MCF 10A (cell line): ENCODE data around the gene MRPS12. TPM values are rescaled to one million over a fixed set of nuclear protein-coding genes. Genes with fewer than 3 reads are reported as not detected.

ENCODE experiments used
- BruUV-seq: library from RNA; stranded (reverse); fragments of 400-500 nt; replicated peaks from 2 replicates; lab custom pipeline; 2021; lab: Mats Ljungman, UMichigan
- CTCF ChIA-PET: fragments of 300-600 bp; sonication (Branson Sonifier 250); formaldehyde crosslinking; extraction: SDS; loops from one replicate; lab custom pipeline; 2021; ENCODE audit warnings: antibody characterized with exemption, inconsistent platforms; lab: Yijun Ruan, JAX
- POLR2A ChIA-PET: fragments of 300-600, 350-650 bp; sonication (Branson Sonifier 250); formaldehyde crosslinking; extraction: SDS; loops from one replicate; lab custom pipeline; 2020; ENCODE audit warnings: antibody characterized with exemption, inconsistent platforms; lab: Yijun Ruan, JAX
- DNase-seq: peaks from one replicate; pipeline ENCODE4 v3.0.0-alpha.2; 2018; ENCODE audit not compliant: unreplicated experiment
- H3K27ac Mint-ChIP-seq: one replicate; pipeline ENCODE4 v1.8.0; 2022; ENCODE audit warnings: mild to moderate bottlenecking, low read depth, mixed read lengths; ENCODE audit not compliant: unreplicated experiment
- H3K27me3 Mint-ChIP-seq: one replicate; pipeline ENCODE4 v1.8.0; 2022; ENCODE audit warnings: mixed read lengths; ENCODE audit not compliant: insufficient read depth, unreplicated experiment
- H3K36me3 Mint-ChIP-seq: one replicate; pipeline ENCODE4 v1.8.0; 2022; ENCODE audit warnings: mild to moderate bottlenecking, moderate library complexity, mixed read lengths; ENCODE audit not compliant: insufficient read depth, unreplicated experiment
- H3K4me1 Mint-ChIP-seq: one replicate; pipeline ENCODE4 v1.8.0; 2022; ENCODE audit warnings: mixed read lengths; ENCODE audit not compliant: insufficient read depth, unreplicated experiment
- H3K4me3 Mint-ChIP-seq: one replicate; pipeline ENCODE4 v1.8.0; 2022; ENCODE audit warnings: mild to moderate bottlenecking, moderate library complexity, mixed read lengths; ENCODE audit not compliant: unreplicated experiment
- H3K9me3 Mint-ChIP-seq: one replicate; pipeline ENCODE4 v1.8.0; 2022; ENCODE audit warnings: mixed read lengths; ENCODE audit not compliant: unreplicated experiment
- CTCF ChIP-seq: fragments of 200-600 bp; IDR thresholded peaks from one replicate; pipeline ENCODE4 v1.8.0; 2022; ENCODE audit warnings: antibody characterized with exemption, mild to moderate bottlenecking; ENCODE audit not compliant: unreplicated experiment
- intact Hi-C: fragments of 100-400 bp; cut with micrococcal nuclease; formaldehyde crosslinking; loops from 2 replicates; pipeline ENCODE4 v1.14.1; 2022
- total RNA-seq: library from RNA; stranded (reverse); gene quantifications from 2 replicates; pipeline ENCODE4 v1.2.3, GENCODE V29; 2022

MRPS12 gene
- total RNA-seq, 1 experiment from 2014 or later, result 53.3 TPM

- H3K4me1 Mint-ChIP-seq, result peaks cover 5% of the 10 kb centered on the region
- no peak overlapping the region for H3K4me3 Mint-ChIP-seq
- DNase-seq, result peak; percentile 60
- peak; percentile 27 for TF ChIP-seq CTCF
- H3K27me3 Mint-ChIP-seq, result no peaks in the 10 kb centered on the region
- H3K27ac Mint-ChIP-seq, result peak overlapping the region; percentile 9
- CTCF ChIA-PET, result interaction anchor here (0.6 to 3.2 kb wide), 10 partner anchors 9 to 1541 kb away, joined by 3 to 17 read pairs (median 4); partner anchors contain the start of genes FAM98C, MRPS12 and SARS2
- no peaks in the 10 kb centered on the region for H3K36me3 Mint-ChIP-seq
- POLR2A ChIA-PET, result interaction anchor here (0.6 to 1.3 kb wide), 4 partner anchors 9 to 1417 kb away, joined by 3 to 4 read pairs (median 4); no protein-coding TSS in a partner anchor
- H3K9me3 Mint-ChIP-seq, result no peaks in the 10 kb centered on the region
- intact Hi-C loops, result loop anchor here (2.0 to 5.0 kb wide), 2 partner anchors 435 to 550 kb away; partner anchors contain the start of gene FAM98C
- BruUV-seq, result no TSS peak
Measured at GRCh38 chr19:38952395-38953165, 21.8 kb downstream of the MRPS12 start.

- no peaks in the 10 kb centered on the region for H3K27me3 Mint-ChIP-seq
- H3K4me3 Mint-ChIP-seq, result no peak overlapping the region
- ChIA-PET POLR2A (no interaction called here), CTCF (interaction anchor here (0.6 to 3.2 kb wide), 4 partner anchors 9 to 539 kb away, joined by 3 to 17 read pairs (median 6); no protein-coding TSS in a partner anchor)
- H3K4me1 Mint-ChIP-seq, result peaks cover 5% of the 10 kb centered on the region
- TF ChIP-seq CTCF, result no peak
- H3K9me3 Mint-ChIP-seq, result no peaks in the 10 kb centered on the region
- no peak overlapping the region for H3K27ac Mint-ChIP-seq
- intact Hi-C loops, result loop anchor here (2.0 to 5.0 kb wide), 2 partner anchors 436 to 551 kb away; partner anchors contain the start of gene FAM98C
- H3K36me3 Mint-ChIP-seq, result no peaks in the 10 kb centered on the region
- DNase-seq, result no peak
- BruUV-seq, result no TSS peak
Measured at GRCh38 chr19:38953677-38954076, 22.9 kb downstream of the MRPS12 start.

- no peaks in the 10 kb centered on the region for H3K36me3 Mint-ChIP-seq
- H3K9me3 Mint-ChIP-seq, result no peaks in the 10 kb centered on the region
- H3K27me3 Mint-ChIP-seq, result no peaks in the 10 kb centered on the region
- ChIA-PET POLR2A (no interaction called here), CTCF (interaction anchor here (0.7 to 0.8 kb wide), 2 partner anchors 20 to 372 kb away, joined by 3 to 7 read pairs; no protein-coding TSS in a partner anchor)
- TF ChIP-seq CTCF, result no peak
- no TSS peak for BruUV-seq
- no peak for DNase-seq
- peaks cover 5% of the 10 kb centered on the region for H3K4me1 Mint-ChIP-seq
- no peak overlapping the region for H3K27ac Mint-ChIP-seq
- no peak overlapping the region for H3K4me3 Mint-ChIP-seq
- intact Hi-C loops, result no loop called here
Measured at GRCh38 chr19:38956264-38956663, 25.5 kb downstream of the MRPS12 start.

GRCh38 chr19:38958301-38958700, 27.6 kb downstream of the MRPS12 start:
- no peak for TF ChIP-seq CTCF
- Mint-ChIP-seq H3K27ac (no peak overlapping the region), H3K27me3 (no peaks in the 10 kb centered on the region), H3K36me3 (no peaks in the 10 kb centered on the region), H3K9me3 (no peaks in the 10 kb centered on the region), H3K4me3 (no peak overlapping the region), H3K4me1 (peaks cover 5% of the 10 kb centered on the region)
- ChIA-PET POLR2A (no interaction called here), CTCF (interaction anchor here (0.6 to 1.1 kb wide), 2 partner anchors 83 to 95 kb away, joined by 3 read pairs; no protein-coding TSS in a partner anchor)
- intact Hi-C loops, result no loop called here
- DNase-seq, result no peak
- no TSS peak for BruUV-seq
